Renal cortical epithelial cell (primary cell): ENCODE measurements around the gene PPM1G. TPM values are rescaled to one million over a fixed set of nuclear protein-coding genes. Genes with fewer than 3 reads are reported as not detected.

Experiments used
- DNase-seq: peaks from one replicate; pipeline ENCODE4 v3.0.0-alpha.2; 2011; ENCODE audit warnings: low read depth
- total RNA-seq: library from RNA; depleted of rRNA; stranded (reverse); fragments of >200 nt; gene quantifications from 2 replicates; pipeline ENCODE4 v1.2.3, GENCODE V29; 2014

The PPM1G gene
- total RNA-seq, 1 donor from 2014 or later, result 119 TPM

GRCh38 chr2:27416151-27416550, 6.8 kb upstream of the PPM1G start:
- DNase-seq, result no peak

GRCh38 chr2:27412419-27413152, 3.2 kb upstream of the PPM1G start:
- DNase-seq, result no peak

GRCh38 chr2:27408601-27409320, 630 bp downstream of the PPM1G start:
- DNase-seq, result no peak

- peak; percentile 63 for DNase-seq
Measured at GRCh38 chr2:27407798-27408491, 1.4 kb downstream of the PPM1G start.

GRCh38 chr2:27400348-27401135, 8.8 kb downstream of the PPM1G start:
- no peak for DNase-seq

GRCh38 chr2:27398962-27399361, 10.4 kb downstream of the PPM1G start:
- DNase-seq, result no peak

GRCh38 chr2:27393225-27393624, 16.2 kb downstream of the PPM1G start:
- no peak for DNase-seq

GRCh38 chr2:27390822-27391679, 18.3 kb downstream of the PPM1G start:
- DNase-seq, result no peak

GRCh38 chr2:27381577-27382181, 27.7 kb downstream of the PPM1G start:
- DNase-seq, result no peak

- peak; percentile 82 for DNase-seq
Measured at GRCh38 chr2:27380626-27381545, 28.5 kb downstream of the PPM1G start, which contains the start of gene ZNF513. Gene ZNF513 (minus strand): TSS chr2:27380734. CDS start chr2:27380526, 208 bp downstream.

GRCh38 chr2:27379836-27380625, 29.4 kb downstream of the PPM1G start:
- DNase-seq, result peak; percentile 69

- no peak for DNase-seq
Measured at GRCh38 chr2:27379383-27379835, 30.0 kb downstream of the PPM1G start.

- DNase-seq, result no peak
Measured at GRCh38 chr2:27378809-27379290, 30.5 kb downstream of the PPM1G start.

- DNase-seq, result peak; percentile 30
Measured at GRCh38 chr2:27378096-27378808, 31.1 kb downstream of the PPM1G start.

GRCh38 chr2:27377618-27378095, 31.7 kb downstream of the PPM1G start:
- DNase-seq, result no peak

- no peak for DNase-seq
Measured at GRCh38 chr2:27376866-27377617, 32.3 kb downstream of the PPM1G start.
